NCI-H1417 treated with DMSO at 0.1 percent for 48 hours (cell line): ENCODE measurements around the gene GTPBP1.
A peak's percentile ranks its signal among the peaks of the same experiment; 100 is the strongest.

ENCODE experiments used
- DNase-seq: peaks from one replicate; lab custom pipeline; 2025; lab: John Stamatoyannopoulos, UW

The GTPBP1 gene

GRCh38 chr22:38705235-38706100 lies at the start of gene GTPBP1:
TSS of gene GTPBP1 (plus strand) at chr22:38705944. CDS start at chr22:38705956, 12 bp downstream.
- DNase-seq, result peak; percentile 97

- DNase-seq, result peak; percentile 52
Measured at GRCh38 chr22:38656256-38657044, 49.3 kb upstream of the GTPBP1 start, which contains the start of the genes CBY1 and FAM227A. TSS of gene CBY1 (plus strand) at chr22:38656638. CDS start at chr22:38668055, 11,417 bp downstream. TSS of gene FAM227A (minus strand) at chr22:38656392. CDS start at chr22:38650168, 6,224 bp downstream.

GRCh38 chr22:38657045-38657909 lies 48.5 kb upstream of the GTPBP1 start:
- DNase-seq, result no peak

GRCh38 chr22:38674888-38675287 lies 30.9 kb upstream of the GTPBP1 start:
- no peak for DNase-seq

GRCh38 chr22:38675833-38676232 lies 29.9 kb upstream of the GTPBP1 start:
- DNase-seq, result no peak

GRCh38 chr22:38681582-38682335 lies 24.0 kb upstream of the GTPBP1 start, which contains the start of gene TOMM22:
TSS of gene TOMM22 (plus strand) at chr22:38681957. CDS start at chr22:38681979, 22 bp downstream.
- DNase-seq, result peak; percentile 54

- DNase-seq, result no peak
Measured at GRCh38 chr22:38684895-38685294, 20.8 kb upstream of the GTPBP1 start.

GRCh38 chr22:38685761-38686160 lies 20.0 kb upstream of the GTPBP1 start:
- DNase-seq, result no peak

GRCh38 chr22:38689651-38690050 lies 16.1 kb upstream of the GTPBP1 start:
- no peak for DNase-seq

- no peak for DNase-seq
Measured at GRCh38 chr22:38694049-38694448, 11.7 kb upstream of the GTPBP1 start.

- no peak for DNase-seq
Measured at GRCh38 chr22:38694940-38695339, 10.8 kb upstream of the GTPBP1 start.

GRCh38 chr22:38696606-38697424 lies 8.9 kb upstream of the GTPBP1 start:
- no peak for DNase-seq

- DNase-seq, result no peak
Measured at GRCh38 chr22:38697425-38698089, 8.2 kb upstream of the GTPBP1 start.

GRCh38 chr22:38698407-38699094 lies 7.2 kb upstream of the GTPBP1 start:
- no peak for DNase-seq

GRCh38 chr22:38699143-38699542 lies 6.6 kb upstream of the GTPBP1 start:
- DNase-seq, result no peak

GRCh38 chr22:38699784-38700183 lies 6.0 kb upstream of the GTPBP1 start:
- DNase-seq, result no peak

GRCh38 chr22:38700270-38700788 lies 5.4 kb upstream of the GTPBP1 start:
- no peak for DNase-seq

- peak; percentile 1 for DNase-seq
Measured at GRCh38 chr22:38700789-38701628, 4.7 kb upstream of the GTPBP1 start, which contains the start of gene JOSD1. TSS of gene JOSD1 (minus strand) at chr22:38700943. CDS start at chr22:38699987, 956 bp downstream.
